ENCODE data around the gene HTR5A.
"Not testable (repeated sequence)": the region's sequence is repeated elsewhere in the genome, so short reads cannot be mapped to it uniquely, and the experiment has no call there.

HTR5A gene

GRCh38 chr7:155069992-155070751 is at the start of gene HTR5A:
TSS of gene HTR5A (plus strand) at chr7:155070324. CDS start at chr7:155070900, 576 bp downstream.
- DNase-seq (ENCODE audit: low read depth), result peak; percentile 54

- DNase-seq (ENCODE audit: low read depth), result no peak
These were observed 49.1 kb upstream of the HTR5A start for GRCh38 chr7:155020996-155021395.

DNA sequence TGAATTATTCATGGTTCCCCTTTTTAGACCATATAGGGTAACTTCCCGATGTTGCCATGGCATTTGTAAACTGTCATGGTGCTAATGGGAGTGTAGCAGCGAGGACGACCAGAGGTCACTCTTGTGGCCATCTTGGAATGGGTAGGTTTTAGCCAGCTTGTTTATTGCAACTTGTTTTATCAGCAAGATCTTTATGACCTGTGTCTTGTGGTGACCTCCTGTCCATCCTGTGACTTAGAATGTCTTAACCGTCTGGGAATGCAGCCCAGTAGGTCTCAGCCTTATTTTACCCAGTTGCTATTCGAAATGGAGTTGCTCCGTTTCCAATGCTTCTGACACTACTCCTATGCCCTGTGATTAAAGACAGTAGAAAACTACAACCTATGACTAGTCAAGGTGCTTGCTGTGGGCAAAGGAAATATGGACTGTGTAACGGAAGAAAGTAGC is 48.4 kb upstream of the HTR5A start:
- DNase-seq (ENCODE audit: low read depth), result no peak

GRCh38 chr7:155027879-155028278 is 42.2 kb upstream of the HTR5A start:
- DNase-seq (ENCODE audit: low read depth), result no peak

- no peak for DNase-seq (ENCODE audit: low read depth)
These were observed 37.1 kb upstream of the HTR5A start for GRCh38 chr7:155032978-155033377.

GRCh38 chr7:155034495-155034894 is 35.6 kb upstream of the HTR5A start:
- DNase-seq (ENCODE audit: low read depth), result not testable (repeated sequence)

DNA sequence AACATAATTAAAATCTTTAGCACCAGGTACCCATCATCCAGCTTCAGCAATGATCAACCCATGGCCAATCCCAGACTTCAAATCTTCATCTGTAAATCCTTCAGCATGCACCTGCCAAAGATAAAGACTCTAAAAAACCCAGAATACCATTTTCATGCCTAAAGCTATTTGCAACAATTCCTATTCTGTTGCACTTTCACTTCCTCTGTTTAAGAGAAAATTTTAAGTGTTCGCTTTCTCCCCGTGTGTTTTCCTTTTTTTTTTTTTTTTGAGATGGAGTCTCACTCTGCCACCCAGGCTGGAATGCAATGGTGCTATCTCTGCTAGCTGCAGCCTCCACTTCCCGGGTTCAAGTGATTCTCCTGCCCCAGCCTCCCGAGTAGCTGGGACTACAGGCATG is 31.8 kb upstream of the HTR5A start:
- DNase-seq (ENCODE audit: low read depth), result no peak

DNA sequence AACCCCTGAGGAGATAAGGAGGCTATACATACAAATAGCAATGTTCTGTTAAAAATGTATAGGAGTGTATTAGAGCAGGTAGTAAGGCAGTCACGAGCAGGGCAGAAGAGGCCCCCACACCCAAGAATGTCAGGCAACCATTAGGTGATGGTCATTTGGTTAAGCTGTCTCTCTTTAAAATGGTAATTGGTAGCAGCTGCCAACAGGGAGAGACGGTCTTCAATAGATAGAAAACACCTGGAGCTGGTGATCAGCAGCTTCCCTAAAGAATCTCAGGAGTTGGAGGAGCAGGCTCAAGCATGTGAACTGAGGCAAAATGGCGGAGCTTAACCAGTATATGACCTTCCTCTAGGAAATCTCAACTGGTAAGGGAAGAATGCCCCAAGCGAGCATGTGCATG is 26.4 kb upstream of the HTR5A start:
- no peak for DNase-seq (ENCODE audit: low read depth)

- no peak for DNase-seq (ENCODE audit: low read depth)
These were observed 22.1 kb upstream of the HTR5A start for GRCh38 chr7:155048006-155048405.

DNA sequence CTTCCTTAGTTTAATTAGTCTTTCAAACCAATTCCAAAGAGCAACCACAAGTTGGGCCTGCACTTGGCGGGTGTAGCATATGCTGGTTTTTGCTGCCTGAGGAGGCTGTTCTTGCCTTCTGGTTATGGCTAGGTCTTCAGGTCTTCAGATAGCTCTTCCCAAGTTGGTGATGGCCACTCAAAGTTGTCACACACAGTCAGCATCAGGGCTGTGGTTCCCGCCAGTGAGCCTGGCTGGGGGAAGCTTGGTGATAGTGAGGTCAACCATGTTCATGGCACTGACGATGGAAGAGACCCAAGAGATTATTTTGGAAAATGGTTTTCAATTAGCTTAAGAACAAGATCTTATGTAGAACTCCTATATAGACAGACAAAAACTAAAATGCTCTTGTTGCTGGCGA is 18.8 kb upstream of the HTR5A start:
- DNase-seq (ENCODE audit: low read depth), result no peak

GRCh38 chr7:155053002-155053401 is 17.1 kb upstream of the HTR5A start:
- no peak for DNase-seq (ENCODE audit: low read depth)

DNA sequence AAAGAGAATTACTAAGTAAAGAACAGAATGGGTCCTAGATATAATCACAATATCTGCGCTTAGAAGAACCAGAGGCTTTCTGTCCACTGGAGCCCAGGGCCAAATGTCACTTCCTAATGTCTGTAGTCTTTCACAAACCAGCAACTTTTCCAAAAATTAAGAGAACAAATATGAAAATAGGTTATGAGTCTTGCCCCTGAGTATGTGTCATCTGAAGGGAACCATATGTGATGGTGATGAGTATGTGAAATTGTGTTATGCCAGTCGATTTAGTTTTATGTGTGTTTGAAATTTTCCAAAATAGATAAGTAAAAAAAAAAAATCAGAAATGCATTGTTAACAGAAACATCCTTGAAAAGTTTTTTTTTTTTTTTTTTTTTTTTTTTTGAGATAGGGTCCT is 15.4 kb upstream of the HTR5A start:
- no peak for DNase-seq (ENCODE audit: low read depth)

DNA sequence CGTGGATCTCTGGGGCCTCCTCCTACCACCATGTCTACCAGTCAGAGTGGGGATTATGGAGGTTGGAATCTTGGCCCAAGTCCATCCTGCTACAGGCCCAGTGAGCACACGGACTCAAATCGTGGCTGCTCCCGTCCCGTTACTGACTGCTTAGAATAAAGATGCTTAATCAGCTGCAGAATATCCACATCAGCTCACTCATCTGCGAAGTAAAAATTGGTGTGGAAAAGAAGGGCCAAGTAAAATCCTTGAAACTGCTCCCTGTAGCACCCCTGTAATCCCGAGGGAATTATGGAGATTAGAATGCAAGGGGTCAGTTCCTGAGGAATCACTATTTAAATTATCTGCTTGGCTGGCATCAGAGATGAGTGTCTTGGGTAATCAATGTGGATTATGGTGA is 13.0 kb upstream of the HTR5A start:
- no peak for DNase-seq (ENCODE audit: low read depth)

DNA sequence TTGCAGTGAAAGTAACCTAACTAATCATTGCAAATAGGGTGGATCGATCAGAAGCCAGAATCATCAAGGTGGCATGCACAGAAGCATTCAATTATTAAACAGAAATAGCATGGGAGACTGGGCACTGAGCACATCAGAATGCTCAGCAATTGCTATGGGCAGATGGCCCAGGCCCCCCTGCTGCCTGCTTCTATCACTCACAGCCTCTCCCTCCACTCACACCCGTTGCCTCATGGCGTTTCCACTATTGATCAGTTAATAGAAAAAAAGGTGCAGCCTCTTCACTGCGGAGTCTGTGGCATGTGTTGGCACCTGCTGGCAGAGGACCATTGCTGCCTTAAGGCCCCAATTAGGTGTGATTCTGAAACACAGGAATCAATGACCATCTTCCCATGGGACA is 11.2 kb upstream of the HTR5A start:
- DNase-seq (ENCODE audit: low read depth), result no peak

GRCh38 chr7:155059703-155060102 is 10.4 kb upstream of the HTR5A start:
- DNase-seq (ENCODE audit: low read depth), result no peak

- DNase-seq (ENCODE audit: low read depth), result no peak
These were observed 7.7 kb upstream of the HTR5A start for GRCh38 chr7:155062411-155062810.

GRCh38 chr7:155064186-155064585 is 5.9 kb upstream of the HTR5A start:
- no peak for DNase-seq (ENCODE audit: low read depth)

DNA sequence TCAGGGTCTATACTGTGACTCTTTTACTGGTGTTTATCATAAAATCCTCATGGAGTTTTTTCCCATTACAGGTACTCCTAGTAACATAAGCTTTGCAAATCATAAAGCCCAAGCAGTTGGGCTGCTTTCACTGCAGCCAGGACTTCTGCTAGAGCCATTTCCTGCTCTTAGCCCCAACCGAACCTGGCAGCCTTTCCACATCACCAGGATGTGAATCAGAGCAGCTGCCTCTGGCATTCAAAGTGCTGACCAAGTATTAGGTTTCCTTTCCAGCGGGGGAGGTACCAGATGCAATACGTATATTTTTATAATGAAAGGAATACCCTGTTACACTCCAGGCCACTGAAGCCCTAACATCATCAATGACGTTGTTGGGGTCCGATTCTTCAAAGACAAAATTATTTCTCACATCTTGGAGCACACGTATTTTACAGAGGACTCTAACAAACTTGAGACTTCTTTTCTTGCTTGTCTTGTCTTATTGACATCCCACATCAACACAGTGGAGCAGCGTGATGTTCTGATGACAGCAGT is 3.6 kb upstream of the HTR5A start:
- no peak for DNase-seq (ENCODE audit: low read depth)

DNA sequence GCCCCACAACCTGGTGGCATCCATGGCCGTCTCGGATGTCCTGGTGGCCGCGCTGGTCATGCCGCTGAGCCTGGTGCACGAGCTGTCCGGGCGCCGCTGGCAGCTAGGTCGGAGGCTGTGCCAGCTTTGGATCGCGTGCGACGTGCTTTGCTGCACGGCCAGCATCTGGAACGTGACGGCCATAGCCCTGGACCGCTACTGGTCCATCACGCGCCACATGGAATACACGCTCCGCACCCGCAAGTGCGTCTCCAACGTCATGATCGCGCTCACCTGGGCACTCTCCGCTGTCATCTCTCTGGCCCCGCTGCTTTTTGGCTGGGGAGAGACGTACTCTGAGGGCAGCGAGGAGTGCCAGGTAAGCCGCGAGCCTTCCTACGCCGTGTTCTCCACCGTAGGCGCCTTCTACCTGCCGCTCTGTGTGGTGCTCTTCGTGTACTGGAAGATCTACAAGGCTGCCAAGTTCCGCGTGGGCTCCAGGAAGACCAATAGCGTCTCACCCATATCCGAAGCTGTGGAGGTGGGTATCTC is 1.1 kb downstream of the HTR5A start:
- no peak for DNase-seq (ENCODE audit: low read depth)

DNA sequence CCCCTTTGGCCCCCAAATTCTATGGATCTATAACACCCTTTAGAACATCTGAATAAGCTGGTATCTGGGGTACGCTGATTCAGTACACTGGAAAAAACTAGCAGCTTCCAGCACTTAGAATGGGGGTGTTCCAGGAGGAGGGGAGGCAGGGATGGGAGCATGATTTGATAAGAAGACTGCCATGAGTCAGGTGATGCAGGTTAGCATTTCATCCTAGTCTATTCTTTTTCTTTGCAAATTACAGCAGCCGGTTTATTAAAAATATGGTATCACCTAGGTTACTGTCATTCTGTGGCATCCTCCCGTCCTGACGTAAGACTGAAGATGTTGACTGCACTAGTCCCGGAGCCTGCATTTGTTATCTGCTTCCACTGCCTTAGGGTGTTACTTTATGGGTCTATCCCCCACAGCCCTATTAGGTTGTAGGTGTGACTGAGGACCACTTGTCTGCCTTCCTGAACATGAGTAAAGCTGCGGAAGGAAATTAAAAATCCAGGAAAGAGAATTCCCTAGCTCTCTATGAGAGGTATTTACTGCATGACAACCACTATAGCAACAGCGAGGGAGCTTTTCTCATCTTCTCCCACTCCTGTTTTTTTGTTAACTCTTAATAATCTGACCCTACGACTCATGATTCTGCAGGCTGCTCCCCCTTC is 1.9 kb downstream of the HTR5A start:
- DNase-seq (ENCODE audit: low read depth), result no peak

DNA sequence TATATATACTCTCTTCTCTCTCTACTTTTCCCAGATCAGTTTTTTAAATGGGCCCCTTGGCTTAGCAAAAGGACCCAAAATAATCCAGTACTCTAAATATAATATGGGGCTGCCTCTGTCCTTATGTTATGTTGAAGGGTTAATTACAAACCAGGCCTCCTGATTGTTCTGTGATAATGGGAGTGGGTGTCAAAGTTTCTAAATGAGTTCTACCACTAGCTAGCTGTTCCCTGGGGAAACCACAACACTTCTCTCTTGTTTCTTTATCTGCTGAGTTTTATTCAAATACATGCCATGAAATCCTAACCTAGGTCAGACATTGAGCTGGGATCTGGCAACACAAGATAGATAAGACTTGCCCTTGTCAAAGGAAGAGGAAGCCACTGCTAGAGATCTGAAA is 3.8 kb downstream of the HTR5A start:
- DNase-seq (ENCODE audit: low read depth), result no peak

- no peak for DNase-seq (ENCODE audit: low read depth)
These were observed 13.9 kb downstream of the HTR5A start for GRCh38 chr7:155084021-155084420.

DNA sequence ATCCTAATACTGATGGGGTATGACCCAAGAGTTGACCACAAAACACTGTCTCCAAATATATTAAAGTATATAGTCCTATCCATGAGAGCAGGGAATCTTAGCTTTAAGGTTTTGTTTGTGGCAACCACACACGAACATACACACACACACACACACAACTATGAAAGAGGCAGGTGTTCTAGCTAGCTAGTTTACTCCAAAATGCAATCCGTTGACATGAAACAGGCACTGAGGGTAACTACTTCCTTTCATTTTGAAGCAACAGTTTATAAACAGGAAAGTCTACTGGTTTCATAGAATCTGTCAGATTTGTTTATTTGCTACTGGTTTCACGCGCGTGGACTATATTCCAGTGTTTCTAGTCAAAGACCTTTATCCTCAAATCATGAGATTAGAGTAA is 14.8 kb downstream of the HTR5A start:
- DNase-seq (ENCODE audit: low read depth), result no peak
